Body of pancreas (tissue), 4 donors: ENCODE results near the gene CREB5. TPM values are rescaled to one million over a fixed set of nuclear protein-coding genes. Genes with fewer than 3 reads are reported as not detected.

ENCODE experiments used
- ATAC-seq: fragments of 150-250 bp; one replicate; pipeline ENCODE4 v1.9.1; 2016
- DNase-seq, 4 donors: peaks; one replicate each; pipeline ENCODE4 v3.0.0-alpha.2; 2019
- H3K27ac ChIP-seq, 4 donors: fragments of 200-600 bp; sonication (generic); 1 replicate in 3 of 4; 2 replicates in 1 of 4; pipeline versions ENCODE4 v1.5.1 to v1.6.1; 2016 to 2019; ENCODE audit warnings: mild to moderate bottlenecking in 1 of 4, mixed read lengths in 1 of 4, moderate library complexity in 1 of 4
- H3K27me3 ChIP-seq, 2 donors: fragments of 200-600 bp; sonication (generic); one replicate each; pipeline ENCODE4 v1.6.0; 2016; ENCODE audit warnings: mild to moderate bottlenecking in 1 of 2
- H3K36me3 ChIP-seq, 2 donors: fragments of 200-600 bp; sonication (generic); replicated peaks in 1 of 2; 2 replicates each; pipeline ENCODE4 v1.5.1; 2016; ENCODE audit warnings: low read depth in 2 of 2; ENCODE audit not compliant: insufficient read depth in 1 of 2
- H3K4me1 ChIP-seq: fragments of 200-600 bp; sonication (generic); one replicate; pipeline ENCODE4 v1.6.0; 2016
- H3K4me3 ChIP-seq, 2 donors: fragments of 200-600 bp; sonication (generic); 1 replicate in 1 of 2; 2 replicates in 1 of 2; pipeline ENCODE4 v1.5.1; 2016 to 2019
- H3K9me3 ChIP-seq, 3 donors: fragments of 200-600 bp; sonication (generic); 1 replicate in 2 of 3; 2 replicates in 1 of 3; pipeline ENCODE4 v1.5.1; 2016
- CTCF ChIP-seq, 7 experiments: fragments of 450-650 bp in 4 of 7; fragments of 200-600 bp in 3 of 7; sonication (generic) in 3 of 7; IDR thresholded peaks; one replicate each; pipeline ENCODE4 v1.5.1; 2016 to 2019; ENCODE audit warnings: antibody characterized with exemption in 7 of 7
- POLR2A ChIP-seq, 3 donors: fragments of 450-650 bp; IDR thresholded peaks; one replicate each; pipeline ENCODE4 v1.6.1; 2016; ENCODE audit warnings: antibody characterized with exemption in 3 of 3, mild to moderate bottlenecking in 2 of 3
- WGBS, 2 donors: methylation state at CpG; one replicate each; pipeline ENCODE4 v1.1.5; 2017; 5-methylcytosine and 5-hydroxymethylcytosine counted together
- intact Hi-C: fragments of 100-400 bp; cut with DNase I; formaldehyde crosslinking; loops from one replicate; pipeline ENCODE4 v1.15.1; 2023
- total RNA-seq, 2 donors: library from RNA; depleted of rRNA; stranded (reverse); fragments of >200 nt; gene quantifications; one replicate each; pipeline ENCODE4 v1.1.0, GENCODE V29; 2016

Gene CREB5
- total RNA-seq, 2 donors from 2014 or later, result 10.4 to 25.7 TPM

- Histone ChIP-seq H3K4me1 (peaks cover 22% of the 10 kb centered on the region), H3K27ac (peak overlapping the region in 2 of 4 donors; percentile 31 to 60), H3K4me3 (no peak overlapping the region), H3K36me3 (no peaks in the 10 kb centered on the region), H3K9me3 (no peaks in the 10 kb centered on the region), H3K27me3 (peaks cover 0 to 3% of the 10 kb centered on the region in 2 donors)
- TF ChIP-seq CTCF (IDR thresholded peaks at IDR 0.05), result no peak
- no peak for TF ChIP-seq POLR2A (IDR thresholded peaks at IDR 0.05)
- WGBS, 2 donors, result 51% methylated on average over 5 of the region's 5 CpGs
- no peak for ATAC-seq
- intact Hi-C loops, result no loop called here
- DNase-seq, result no peak
Measured at GRCh38 chr7:28856656-28857055, 444.3 kb downstream of the CREB5 start.

- no peak for ATAC-seq
- whole genome bisulfite sequencing, 2 donors, result 31 to 44% methylated on average over 1 of the region's 1 CpG
- intact Hi-C loops, result no loop called here
Measured at GRCh38 chr7:28858206-28858605, 445.9 kb downstream of the CREB5 start.

GRCh38 chr7:28858895-28859294 is 446.6 kb downstream of the CREB5 start:
- no peak for DNase-seq
- H3K4me3 ChIP-seq, result no peak overlapping the region
- no peaks in the 10 kb centered on the region for H3K9me3 ChIP-seq
- H3K36me3 ChIP-seq, result no peaks in the 10 kb centered on the region
- H3K4me1 ChIP-seq, result peaks cover 15% of the 10 kb centered on the region
- TF ChIP-seq POLR2A (IDR thresholded peaks at IDR 0.05) (no peak), CTCF (IDR thresholded peaks at IDR 0.05) (no peak)
- no peak for ATAC-seq
- H3K27me3 ChIP-seq, result no peaks in the 10 kb centered on the region
- H3K27ac ChIP-seq, result no peak overlapping the region
- WGBS, 2 donors, result 79 to 82% methylated on average over 6 of the region's 6 CpGs
- intact Hi-C loops, result no loop called here

More at GRCh38 chr7:28858206-28858605, 445.9 kb downstream of the CREB5 start:
- Histone ChIP-seq H3K27me3 (peaks cover 0 to 3% of the 10 kb centered on the region in 2 donors), H3K9me3 (no peaks in the 10 kb centered on the region), H3K27ac (no peak overlapping the region), H3K4me1 (peaks cover 22% of the 10 kb centered on the region), H3K36me3 (no peaks in the 10 kb centered on the region), H3K4me3 (no peak overlapping the region)
- no peak for DNase-seq
- no peak for TF ChIP-seq CTCF (IDR thresholded peaks at IDR 0.05)
- TF ChIP-seq POLR2A (IDR thresholded peaks at IDR 0.05), result no peak

GRCh38 chr7:28861825-28862224 is 449.5 kb downstream of the CREB5 start:
- Histone ChIP-seq H3K27me3 (no peaks in the 10 kb centered on the region), H3K4me1 (no peaks in the 10 kb centered on the region), H3K36me3 (no peaks in the 10 kb centered on the region), H3K9me3 (no peaks in the 10 kb centered on the region), H3K4me3 (no peak overlapping the region), H3K27ac (no peak overlapping the region)
- 81 to 85% methylated on average over 4 of the region's 4 CpGs for WGBS, 2 donors
- DNase-seq, result no peak
- TF ChIP-seq POLR2A (IDR thresholded peaks at IDR 0.05), result no peak
- TF ChIP-seq CTCF (IDR thresholded peaks at IDR 0.05), result no peak
- ATAC-seq, result no peak
- intact Hi-C loops, result no loop called here

- intact Hi-C loops, result no loop called here
- no peaks in the 10 kb centered on the region for H3K27me3 ChIP-seq
- DNase-seq (no peak), ATAC-seq (no peak)
- H3K4me1 ChIP-seq, result no peaks in the 10 kb centered on the region
- no peak overlapping the region for H3K4me3 ChIP-seq
- TF ChIP-seq POLR2A (IDR thresholded peaks at IDR 0.05) (no peak), CTCF (IDR thresholded peaks at IDR 0.05) (no peak)
- 71% methylated on average over 9 of the region's 9 CpGs for WGBS, 2 donors
- H3K27ac ChIP-seq, result no peak overlapping the region
- no peaks in the 10 kb centered on the region for H3K9me3 ChIP-seq
- no peaks in the 10 kb centered on the region for H3K36me3 ChIP-seq
Measured at GRCh38 chr7:28862595-28863272, 450.4 kb downstream of the CREB5 start.
